Renal cortical epithelial cell (primary cell): ENCODE results near the gene CRIP3. TPM values are rescaled to one million over a fixed set of nuclear protein-coding genes. Genes with fewer than 3 reads are reported as not detected.
"Not testable (repeated sequence)": the region's sequence is repeated elsewhere in the genome, so short reads cannot be mapped to it uniquely, and the experiment has no call there.

Experiments used
- DNase-seq: peaks from one replicate; pipeline ENCODE4 v3.0.0-alpha.2; 2011; ENCODE audit warnings: low read depth
- total RNA-seq: library from RNA; depleted of rRNA; stranded (reverse); fragments of >200 nt; gene quantifications from 2 replicates; pipeline ENCODE4 v1.2.3, GENCODE V29; 2014

CRIP3 gene
- total RNA-seq: 0.25 TPM in 1 of 2 replicates, not detected in the other

DNA sequence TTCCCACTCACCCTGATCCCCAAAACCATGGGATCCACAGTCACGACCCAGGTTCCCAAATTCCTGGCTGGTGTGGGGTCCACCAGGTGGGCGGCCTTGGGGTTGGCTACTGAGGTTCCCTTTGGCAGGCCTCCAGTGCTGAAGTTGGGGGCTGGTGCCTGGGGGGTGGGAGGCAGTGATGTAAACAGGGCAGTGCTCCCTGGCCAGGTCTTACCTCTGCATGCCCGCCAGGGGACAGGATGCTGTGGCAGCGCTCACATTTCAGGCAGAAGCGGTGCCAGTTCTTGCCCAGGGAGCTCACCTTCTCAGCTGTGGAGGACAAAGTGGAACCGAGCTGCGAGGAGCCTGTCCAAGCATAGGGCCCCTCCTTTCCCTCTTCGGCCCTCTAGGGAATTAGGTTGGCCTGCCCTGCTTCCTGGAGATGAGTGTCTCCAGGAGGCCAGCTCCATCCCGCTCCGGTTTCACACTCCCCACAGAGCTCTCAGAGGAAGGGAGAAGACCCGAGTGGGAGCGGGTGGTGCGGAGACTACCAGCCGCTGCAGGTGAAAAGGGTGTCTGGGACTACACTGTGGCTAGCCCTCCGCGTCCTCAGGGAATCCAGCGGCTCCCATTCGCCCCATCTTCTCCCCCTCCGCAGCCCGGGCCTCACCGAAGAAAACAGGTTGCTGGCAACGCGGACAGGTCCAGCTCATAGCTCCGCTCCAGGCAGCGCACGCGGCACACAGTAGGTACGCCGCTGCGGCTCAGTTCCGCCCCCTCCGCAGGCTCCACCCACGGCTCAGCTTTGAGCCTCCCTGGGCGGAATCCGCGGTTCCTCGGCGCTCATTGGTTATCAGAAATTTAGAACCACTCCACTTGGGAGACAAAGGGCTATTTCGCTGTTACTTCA lies at the start of gene CRIP3:
Gene CRIP3, minus strand, starts transcription at position 726 of the 889 bp plus-strand sequence. Its CDS starts 34 bp downstream, at position 692.
- peak; percentile 16 for DNase-seq

- DNase-seq: no peak
These were observed 47.4 kb upstream of the CRIP3 start for GRCh38 chr6:43355862-43356590.

GRCh38 chr6:43351951-43352350 lies 43.3 kb upstream of the CRIP3 start:
- DNase-seq: not testable (repeated sequence)

DNA sequence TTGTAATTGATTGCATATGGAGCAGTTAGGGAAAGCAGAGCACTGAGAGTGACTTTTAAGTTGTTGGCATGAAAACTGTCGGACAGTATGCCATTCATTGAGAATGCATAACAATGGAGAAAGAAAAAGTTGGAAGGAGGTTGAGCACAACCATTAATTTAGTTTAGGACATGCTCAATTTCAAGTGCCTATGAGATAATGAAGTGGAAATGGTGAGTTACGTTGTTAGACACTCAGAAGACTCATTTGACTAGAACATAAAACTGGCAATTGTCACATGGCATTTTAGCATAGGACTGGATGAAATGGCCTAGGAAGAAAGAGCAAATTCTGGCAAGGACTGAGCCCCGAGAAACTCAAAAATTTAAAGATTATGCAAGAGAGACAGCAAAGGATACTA lies 38.8 kb upstream of the CRIP3 start:
- DNase-seq: no peak

DNA sequence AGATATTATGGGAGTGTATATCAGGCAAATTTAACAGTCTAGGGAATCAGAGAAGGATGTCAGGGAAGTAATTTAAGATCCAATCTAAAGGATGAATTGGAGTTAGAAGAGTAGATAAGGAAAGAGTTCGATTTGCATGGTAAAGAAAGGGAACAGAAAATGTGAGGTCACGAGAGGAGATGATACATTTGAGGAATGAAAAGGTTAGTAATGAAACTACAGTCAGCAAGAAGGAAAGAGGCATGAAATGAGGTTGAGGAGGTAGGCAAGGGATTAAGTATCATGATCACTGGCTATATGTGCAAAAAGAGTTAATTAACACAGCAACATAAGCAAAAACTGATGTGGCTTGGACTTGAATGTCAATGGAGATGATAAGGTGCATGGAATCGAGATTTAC lies 38.4 kb upstream of the CRIP3 start:
- no peak for DNase-seq

- not testable (repeated sequence) for DNase-seq
These were observed 37.6 kb upstream of the CRIP3 start for GRCh38 chr6:43346243-43346642.

- no peak for DNase-seq
These were observed 30.5 kb upstream of the CRIP3 start for GRCh38 chr6:43339168-43339567.

DNA sequence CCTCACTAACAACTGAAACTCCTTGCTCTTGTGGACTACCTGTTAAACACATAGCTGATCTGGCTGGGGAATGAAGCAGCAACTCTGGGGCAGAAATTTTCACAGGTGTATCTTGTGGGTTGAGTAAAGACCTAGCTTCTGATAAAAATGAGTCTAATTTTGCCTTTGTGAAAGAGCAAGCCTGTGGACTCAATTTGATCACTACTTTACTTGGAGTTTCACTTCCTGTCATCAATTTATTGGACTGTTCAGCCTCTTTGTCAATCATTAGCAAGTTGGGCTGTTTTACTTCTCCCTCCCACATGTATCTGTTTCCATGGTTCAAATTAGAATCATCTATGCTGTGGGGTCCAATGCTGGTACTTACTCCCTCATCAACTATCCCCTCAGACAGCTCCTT lies 29.6 kb upstream of the CRIP3 start:
- no peak for DNase-seq

DNA sequence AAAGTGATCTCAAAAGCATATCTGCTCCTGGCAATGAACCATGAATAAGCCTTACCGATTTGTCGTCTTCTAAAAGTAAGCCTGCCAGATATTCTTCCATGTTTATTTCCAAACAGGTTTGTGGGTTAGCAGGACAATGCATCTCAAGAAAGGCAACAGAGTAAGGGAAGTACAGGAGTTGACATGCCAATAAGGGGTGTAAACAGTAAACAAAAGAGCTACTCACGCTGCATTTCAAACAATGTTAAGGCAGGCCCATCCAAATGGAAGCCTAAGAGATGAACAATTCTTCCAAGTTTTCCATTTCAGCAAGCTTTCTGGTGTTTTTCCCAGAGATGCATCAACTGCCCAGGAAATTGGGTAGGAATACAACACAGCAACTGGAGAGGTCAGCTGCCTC lies 27.8 kb upstream of the CRIP3 start:
- no peak for DNase-seq

DNA sequence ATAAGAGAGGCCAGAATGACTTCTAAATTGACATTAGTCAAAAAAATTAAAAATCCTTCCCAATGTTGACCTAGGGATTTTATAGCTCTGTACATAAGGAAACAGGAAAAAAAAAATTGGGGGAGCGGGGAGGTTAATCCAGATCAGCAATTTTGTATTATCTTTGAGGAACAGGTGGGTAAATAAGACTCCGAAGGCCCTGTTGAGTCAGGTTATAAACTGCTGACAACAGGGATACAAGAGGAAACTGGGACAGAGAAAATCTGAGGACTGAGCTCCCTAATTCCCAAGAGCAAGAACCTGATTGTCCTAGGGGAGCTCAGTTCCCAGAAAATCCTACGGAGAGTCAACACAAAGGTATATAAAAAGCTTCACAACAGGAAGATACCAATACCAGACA lies 26.8 kb upstream of the CRIP3 start:
- DNase-seq: no peak

DNA sequence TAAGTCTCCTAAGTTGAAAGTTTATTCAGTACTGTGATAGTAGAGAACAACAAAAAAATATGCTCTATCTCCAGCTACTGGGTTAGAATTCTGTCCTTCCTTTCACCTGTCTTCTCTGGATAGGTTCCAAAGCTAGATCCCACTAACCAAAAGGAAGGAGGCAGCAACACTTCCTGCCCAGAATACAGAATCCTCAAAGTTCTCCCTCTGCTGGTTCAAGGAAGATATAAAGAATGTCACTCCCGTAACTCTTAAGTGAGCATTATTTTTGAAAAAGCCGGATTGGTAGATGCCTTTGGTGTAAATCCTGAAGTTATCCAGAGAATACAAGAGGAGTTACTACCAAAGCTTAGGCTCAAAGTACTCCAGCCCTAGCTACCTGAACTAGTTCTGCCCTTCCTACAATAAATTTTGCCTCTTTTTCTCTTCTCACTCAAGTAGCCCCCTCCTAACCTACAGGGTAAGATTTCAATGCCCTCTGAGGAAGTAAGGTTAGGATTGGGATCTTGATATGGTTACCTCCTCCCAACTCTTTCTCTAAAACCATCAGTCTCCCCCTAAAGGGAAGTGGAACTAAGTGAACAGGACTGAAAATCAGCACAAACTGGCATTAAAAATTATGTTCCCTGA lies 26.0 kb upstream of the CRIP3 start:
- DNase-seq: peak; percentile 76

GRCh38 chr6:43331891-43332290 lies 23.3 kb upstream of the CRIP3 start:
- DNase-seq: no peak

DNA sequence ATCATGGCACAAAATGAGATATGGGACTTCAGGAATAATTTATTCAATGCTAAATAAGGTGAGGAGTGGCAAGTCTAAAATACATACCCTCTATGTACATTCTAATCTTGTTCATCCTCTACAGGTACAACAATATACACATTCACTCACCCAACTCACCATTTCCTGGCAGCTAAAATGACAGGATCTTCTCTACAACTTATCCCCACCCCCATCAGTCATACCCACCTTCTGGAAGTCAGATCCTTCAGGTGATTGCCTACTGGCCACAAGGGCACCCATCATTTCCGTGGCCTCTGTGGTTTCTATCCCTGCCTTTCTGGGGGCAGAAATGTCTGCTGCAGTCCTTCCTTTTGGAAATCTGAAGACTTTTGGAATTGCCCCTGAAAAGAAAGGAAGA lies 22.8 kb upstream of the CRIP3 start:
- no peak for DNase-seq

DNA sequence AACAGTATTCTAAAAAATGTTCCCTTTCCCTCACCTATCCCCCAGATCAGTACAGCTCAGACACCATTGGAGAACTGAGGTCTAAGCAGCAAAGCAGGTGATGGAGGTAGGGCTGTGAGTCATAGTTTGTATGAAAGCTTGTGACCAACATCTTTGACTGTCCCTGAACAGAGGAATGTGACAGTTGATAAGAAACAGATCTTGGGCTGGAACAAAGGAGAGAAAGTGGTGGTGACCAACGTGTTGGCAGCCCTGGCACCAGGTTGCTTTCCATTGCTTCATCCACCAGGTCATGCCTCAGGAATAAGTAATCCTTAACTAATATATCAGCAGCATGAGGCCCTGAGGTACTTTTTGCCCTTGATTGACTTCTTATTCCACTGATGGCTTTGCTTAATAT lies 19.9 kb upstream of the CRIP3 start:
- DNase-seq: peak; percentile 54

- no peak for DNase-seq
These were observed 17.2 kb upstream of the CRIP3 start for GRCh38 chr6:43325876-43326275.

GRCh38 chr6:43318011-43318410 lies 9.4 kb upstream of the CRIP3 start:
- no peak for DNase-seq

- no peak for DNase-seq
These were observed 5.2 kb upstream of the CRIP3 start for GRCh38 chr6:43313813-43314212.

DNA sequence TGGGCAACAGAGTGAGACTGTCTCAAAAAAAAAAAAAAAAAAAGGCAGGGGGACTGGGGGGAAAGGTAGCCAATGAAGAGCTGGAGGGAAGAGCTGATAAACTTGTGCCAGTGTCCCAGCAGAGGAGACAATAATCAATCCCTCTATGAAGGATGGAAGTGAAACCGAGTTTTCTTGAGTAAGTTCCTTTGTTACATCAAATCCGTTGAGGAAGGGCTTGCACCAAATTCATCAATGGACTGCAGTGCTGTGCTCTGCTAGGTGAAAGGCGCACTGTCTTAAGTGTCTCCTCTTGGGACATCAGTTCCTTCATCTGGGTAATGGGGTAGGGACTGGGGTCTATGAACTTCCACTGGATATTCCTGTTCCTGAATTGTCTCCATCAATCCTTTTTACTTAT lies 3.0 kb upstream of the CRIP3 start:
- DNase-seq: no peak

- no peak for DNase-seq
These were observed 2.0 kb upstream of the CRIP3 start for GRCh38 chr6:43310624-43311023.

- DNase-seq: no peak
These were observed 1.5 kb upstream of the CRIP3 start for GRCh38 chr6:43310134-43310533.

DNA sequence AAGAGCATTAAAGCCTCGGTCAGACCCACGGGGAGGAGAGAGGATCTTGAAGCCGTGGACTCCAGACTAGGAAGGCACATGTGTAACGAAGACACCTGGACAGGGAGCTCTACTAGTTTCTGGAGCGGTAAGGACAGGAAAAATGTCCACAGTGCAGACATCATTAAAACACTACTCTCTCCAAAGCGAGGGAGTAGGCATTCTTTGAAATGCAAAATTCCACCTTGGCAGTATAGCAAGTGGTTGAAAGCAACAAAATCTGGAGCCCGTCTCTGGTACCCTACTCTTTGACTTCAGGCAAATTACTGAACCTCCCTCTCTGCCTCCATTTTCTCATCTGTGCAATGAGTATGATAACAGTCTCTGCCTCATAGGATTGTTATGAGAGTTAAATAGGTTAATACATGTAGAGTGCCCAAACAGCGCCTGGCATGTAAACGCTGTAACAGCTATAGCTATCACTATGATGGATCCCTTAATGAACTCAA lies 408 bp upstream of the CRIP3 start:
- no peak for DNase-seq

GRCh38 chr6:43307451-43308100 lies 1.1 kb downstream of the CRIP3 start:
- no peak for DNase-seq
